ENCODE data around the gene THSD7A.
A peak's percentile ranks its signal among the peaks of the same experiment; 100 is the strongest.

Gene THSD7A

GRCh38 chr7:11489280-11489679 is 342.7 kb downstream of the THSD7A start:
- DNase-seq (ENCODE audit: low read depth), result no peak
- H3K4me3 ChIP-seq (ENCODE audit: control insufficient read depth, low read depth, low read length), result no peak overlapping the region
- no peak for TF ChIP-seq CTCF (conservative IDR thresholded peaks at IDR 0.05; ENCODE audit: control insufficient read depth, insufficient read depth, low read depth, low read length)

GRCh38 chr7:11486271-11486670 is 345.7 kb downstream of the THSD7A start:
- TF ChIP-seq CTCF (conservative IDR thresholded peaks at IDR 0.05; ENCODE audit: control insufficient read depth, insufficient read depth, low read depth, low read length), result peak; percentile 22
- no peak overlapping the region for H3K4me3 ChIP-seq (ENCODE audit: control insufficient read depth, low read depth, low read length)
- peak; percentile 3 for DNase-seq (ENCODE audit: low read depth)

- no peak for TF ChIP-seq CTCF (conservative IDR thresholded peaks at IDR 0.05; ENCODE audit: control insufficient read depth, insufficient read depth, low read depth, low read length)
- H3K4me3 ChIP-seq (ENCODE audit: control insufficient read depth, low read depth, low read length), result no peak overlapping the region
- DNase-seq (ENCODE audit: low read depth), result no peak
Observed at GRCh38 chr7:11485636-11486035, 346.4 kb downstream of the THSD7A start.

GRCh38 chr7:11480143-11480542 is 351.9 kb downstream of the THSD7A start:
- no peak for TF ChIP-seq CTCF (conservative IDR thresholded peaks at IDR 0.05; ENCODE audit: control insufficient read depth, insufficient read depth, low read depth, low read length)
- H3K4me3 ChIP-seq (ENCODE audit: control insufficient read depth, low read depth, low read length), result no peak overlapping the region
- DNase-seq (ENCODE audit: low read depth), result no peak

- no peak for TF ChIP-seq CTCF (conservative IDR thresholded peaks at IDR 0.05; ENCODE audit: control insufficient read depth, insufficient read depth, low read depth, low read length)
- no peak for DNase-seq (ENCODE audit: low read depth)
- H3K4me3 ChIP-seq (ENCODE audit: control insufficient read depth, low read depth, low read length), result no peak overlapping the region
Observed at GRCh38 chr7:11478882-11479281, 353.1 kb downstream of the THSD7A start.

GRCh38 chr7:11478426-11478825 is 353.6 kb downstream of the THSD7A start:
- no peak overlapping the region for H3K4me3 ChIP-seq (ENCODE audit: control insufficient read depth, low read depth, low read length)
- no peak for DNase-seq (ENCODE audit: low read depth)
- no peak for TF ChIP-seq CTCF (conservative IDR thresholded peaks at IDR 0.05; ENCODE audit: control insufficient read depth, insufficient read depth, low read depth, low read length)

GRCh38 chr7:11474902-11475585 is 357.0 kb downstream of the THSD7A start:
- DNase-seq (ENCODE audit: low read depth), result no peak
- H3K4me3 ChIP-seq (ENCODE audit: control insufficient read depth, low read depth, low read length), result no peak overlapping the region
- no peak for TF ChIP-seq CTCF (conservative IDR thresholded peaks at IDR 0.05; ENCODE audit: control insufficient read depth, insufficient read depth, low read depth, low read length)

Data from fibroblast of mammary gland (primary cell).